ENCODE data around the gene EAF1.
"Not testable (repeated sequence)": the region's sequence is repeated elsewhere in the genome, so short reads cannot be mapped to it uniquely, and the experiment has no call there.

Gene EAF1

GRCh38 chr3:15427182-15427880, at the start of gene EAF1, which contains the start of gene METTL6:
EAF1 (plus strand) TSS chr3:15427598; CDS start chr3:15427780, 182 bp downstream.
METTL6 (minus strand) TSS chr3:15427544; CDS start chr3:15426511, 1,033 bp downstream.
- DNase-seq: peak; percentile 84

- DNase-seq: peak; percentile 97
Observed at GRCh38 chr3:15377961-15378791, 49.2 kb upstream of the EAF1 start.

- DNase-seq: no peak
Observed at GRCh38 chr3:15380980-15381890, 46.2 kb upstream of the EAF1 start.

- DNase-seq: no peak
Observed at GRCh38 chr3:15382405-15382923, 44.9 kb upstream of the EAF1 start.

GRCh38 chr3:15384510-15385237, 42.7 kb upstream of the EAF1 start:
- no peak for DNase-seq

- DNase-seq: not testable (repeated sequence)
Observed at GRCh38 chr3:15385238-15385695, 42.1 kb upstream of the EAF1 start.

- DNase-seq: no peak
Observed at GRCh38 chr3:15385901-15386653, 41.3 kb upstream of the EAF1 start.

GRCh38 chr3:15386654-15386955, 40.8 kb upstream of the EAF1 start:
- DNase-seq: not testable (repeated sequence)

- DNase-seq: no peak
Observed at GRCh38 chr3:15387171-15387581, 40.2 kb upstream of the EAF1 start.

- no peak for DNase-seq
Observed at GRCh38 chr3:15387735-15388134, 39.7 kb upstream of the EAF1 start.

- DNase-seq: not testable (repeated sequence)
Observed at GRCh38 chr3:15388335-15388734, 39.1 kb upstream of the EAF1 start.

- DNase-seq: no peak
Observed at GRCh38 chr3:15390460-15390859, 36.9 kb upstream of the EAF1 start.

GRCh38 chr3:15391007-15391406, 36.4 kb upstream of the EAF1 start:
- no peak for DNase-seq

- not testable (repeated sequence) for DNase-seq
Observed at GRCh38 chr3:15393252-15393651, 34.1 kb upstream of the EAF1 start.

GRCh38 chr3:15398731-15399133, 28.7 kb upstream of the EAF1 start:
- peak; percentile 61 for DNase-seq

GRCh38 chr3:15399970-15400369, 27.4 kb upstream of the EAF1 start:
- peak; percentile 32 for DNase-seq

- DNase-seq: no peak
Observed at GRCh38 chr3:15401936-15402335, 25.5 kb upstream of the EAF1 start.

GRCh38 chr3:15403495-15403894, 23.9 kb upstream of the EAF1 start:
- no peak for DNase-seq

GRCh38 chr3:15403965-15404364, 23.4 kb upstream of the EAF1 start:
- no peak for DNase-seq

GRCh38 chr3:15404767-15405166, 22.6 kb upstream of the EAF1 start:
- DNase-seq: no peak

GRCh38 chr3:15405448-15406050, 21.8 kb upstream of the EAF1 start:
- peak; percentile 68 for DNase-seq
